Activated CD4-positive, alpha-beta memory T cell treated with anti-CD3 and anti-CD28 coated beads for 36 hours (primary cell): ENCODE measurements around the gene CROT. TPM values are rescaled to one million over a fixed set of nuclear protein-coding genes. Genes with fewer than 3 reads are reported as not detected.
"Not testable (repeated sequence)": the region's sequence is repeated elsewhere in the genome, so short reads cannot be mapped to it uniquely, and the experiment has no call there.

Experiments used
- CTCF ChIA-PET: fragments of 350-600 bp; sonication (Branson Sonifier 250); formaldehyde crosslinking; loops from one replicate; lab custom pipeline; 2021; ENCODE audit warnings: antibody characterized with exemption, inconsistent platforms; lab: Charles Lee
- POLR2A ChIA-PET: fragments of 350-600 bp; sonication (Branson Sonifier 250); formaldehyde crosslinking; loops from one replicate; lab custom pipeline; 2021; ENCODE audit warnings: antibody characterized with exemption; lab: Charles Lee
- DNase-seq: peaks from one replicate; pipeline ENCODE4 v3.0.0-alpha.2; 2020
- H3K27ac Mint-ChIP-seq: one replicate; pipeline ENCODE4 v1.8.0; 2021; ENCODE audit warnings: mixed read lengths
- H3K27me3 Mint-ChIP-seq: one replicate; pipeline ENCODE4 v1.8.0; 2021; ENCODE audit warnings: mixed read lengths
- H3K36me3 Mint-ChIP-seq: one replicate; pipeline ENCODE4 v1.8.0; 2021; ENCODE audit warnings: mixed read lengths
- H3K4me1 Mint-ChIP-seq: one replicate; pipeline ENCODE4 v1.8.0; 2021; ENCODE audit warnings: low read depth, mixed read lengths
- H3K4me3 Mint-ChIP-seq: one replicate; pipeline ENCODE4 v1.8.0; 2021; ENCODE audit warnings: mild to moderate bottlenecking, mixed read lengths
- H3K9me3 Mint-ChIP-seq: one replicate; pipeline ENCODE4 v1.8.0; 2021; ENCODE audit warnings: mixed read lengths
- intact Hi-C: fragments of 100-400 bp; cut with micrococcal nuclease; formaldehyde crosslinking; loops from one replicate; pipeline ENCODE4 v1.15.1; 2023
- total RNA-seq, 2 experiments: library from RNA; stranded (reverse); gene quantifications; one replicate each; pipeline ENCODE4 v1.2.3, GENCODE V29; 2021

Gene CROT, protein sequence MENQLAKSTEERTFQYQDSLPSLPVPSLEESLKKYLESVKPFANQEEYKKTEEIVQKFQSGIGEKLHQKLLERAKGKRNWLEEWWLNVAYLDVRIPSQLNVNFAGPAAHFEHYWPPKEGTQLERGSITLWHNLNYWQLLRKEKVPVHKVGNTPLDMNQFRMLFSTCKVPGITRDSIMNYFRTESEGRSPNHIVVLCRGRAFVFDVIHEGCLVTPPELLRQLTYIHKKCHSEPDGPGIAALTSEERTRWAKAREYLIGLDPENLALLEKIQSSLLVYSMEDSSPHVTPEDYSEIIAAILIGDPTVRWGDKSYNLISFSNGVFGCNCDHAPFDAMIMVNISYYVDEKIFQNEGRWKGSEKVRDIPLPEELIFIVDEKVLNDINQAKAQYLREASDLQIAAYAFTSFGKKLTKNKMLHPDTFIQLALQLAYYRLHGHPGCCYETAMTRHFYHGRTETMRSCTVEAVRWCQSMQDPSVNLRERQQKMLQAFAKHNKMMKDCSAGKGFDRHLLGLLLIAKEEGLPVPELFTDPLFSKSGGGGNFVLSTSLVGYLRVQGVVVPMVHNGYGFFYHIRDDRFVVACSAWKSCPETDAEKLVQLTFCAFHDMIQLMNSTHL
- total RNA-seq, result 1 to 10 TPM; 8.5 to 9.6 TPM

DNA sequence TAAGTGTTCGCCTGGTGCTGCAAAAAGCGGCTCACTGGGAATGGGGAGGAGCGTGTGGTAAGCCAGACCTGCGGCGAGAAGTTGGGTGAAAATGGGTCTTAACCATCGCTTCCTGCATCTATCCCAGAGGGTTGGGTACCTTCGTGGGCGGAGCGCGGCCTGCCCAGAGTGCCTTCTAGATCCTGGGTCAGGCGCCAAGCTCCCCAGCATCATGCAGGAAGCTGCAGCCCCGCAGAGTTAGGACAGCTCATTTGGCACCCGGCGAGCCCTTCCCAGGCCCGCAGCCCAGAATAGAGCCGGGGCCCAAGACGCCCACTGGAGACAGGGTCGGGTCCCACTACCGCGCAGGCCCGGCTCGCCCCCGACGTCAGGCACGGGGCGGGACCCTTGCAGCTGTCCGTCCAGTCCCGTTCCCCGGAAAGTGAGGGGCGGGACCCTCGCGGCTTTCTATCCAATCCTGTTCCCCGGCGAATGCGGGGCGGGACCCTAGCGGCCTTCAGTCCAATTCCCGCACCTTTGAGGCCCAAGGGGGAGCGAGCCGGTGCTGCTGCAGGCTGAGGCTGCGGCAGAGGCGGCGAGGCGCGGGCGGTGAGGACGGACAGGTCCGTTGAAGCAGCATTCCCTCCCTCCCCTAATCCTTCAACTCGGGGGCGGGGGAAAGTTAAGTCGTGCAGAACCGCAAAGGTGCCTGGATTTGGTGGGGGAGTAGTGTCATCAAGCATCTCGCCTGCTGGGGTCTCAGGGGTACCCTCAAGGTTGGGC, at the start of gene CROT:
Gene CROT (plus strand): TSS at position 499 of the 762 bp plus-strand sequence. CDS start 3,405 bp downstream, outside the sequence.
- CTCF ChIA-PET, result interaction anchor here (0.8 to 2.1 kb wide), 3 partner anchors 33 to 193 kb away, joined by 3 to 16 read pairs (median 3); partner anchors contain the start of gene DMTF1
- peak within 1 kb of the TSS; percentile 99 for H3K4me3 Mint-ChIP-seq
- H3K27ac Mint-ChIP-seq, result peak within 1 kb of the TSS; percentile 95
- DNase-seq, result peak; percentile 97
- H3K4me1 Mint-ChIP-seq, result peaks cover 28% of the 10 kb centered on the region
- peaks cover 22% of the 10 kb centered on the region for H3K36me3 Mint-ChIP-seq
- POLR2A ChIA-PET, result interaction anchor here (1.0 to 1.4 kb wide), 4 partner anchors 9 to 193 kb away, joined by 3 to 6 read pairs (median 3); partner anchors contain the start of genes DMTF1 and TMEM243
- no peaks in the 10 kb centered on the region for H3K9me3 Mint-ChIP-seq
- no peaks in the 10 kb centered on the region for H3K27me3 Mint-ChIP-seq
- intact Hi-C loops, result loop anchor here (1.0 to 10.0 kb wide), 9 partner anchors 24 to 869 kb away; partner anchors contain the start of genes ADAM22, DBF4, RUNDC3B and SLC25A40

GRCh38 chr7:87300756-87301155, 44.7 kb upstream of the CROT start:
- Mint-ChIP-seq H3K4me3 (no peak overlapping the region), H3K27ac (no peak overlapping the region), H3K4me1 (no peaks in the 10 kb centered on the region), H3K27me3 (no peaks in the 10 kb centered on the region), H3K36me3 (no peaks in the 10 kb centered on the region), H3K9me3 (peaks cover 13% of the 10 kb centered on the region)
- CTCF ChIA-PET, result no interaction called here
- intact Hi-C loops, result no loop called here
- POLR2A ChIA-PET, result no interaction called here
- DNase-seq, result no peak

DNA sequence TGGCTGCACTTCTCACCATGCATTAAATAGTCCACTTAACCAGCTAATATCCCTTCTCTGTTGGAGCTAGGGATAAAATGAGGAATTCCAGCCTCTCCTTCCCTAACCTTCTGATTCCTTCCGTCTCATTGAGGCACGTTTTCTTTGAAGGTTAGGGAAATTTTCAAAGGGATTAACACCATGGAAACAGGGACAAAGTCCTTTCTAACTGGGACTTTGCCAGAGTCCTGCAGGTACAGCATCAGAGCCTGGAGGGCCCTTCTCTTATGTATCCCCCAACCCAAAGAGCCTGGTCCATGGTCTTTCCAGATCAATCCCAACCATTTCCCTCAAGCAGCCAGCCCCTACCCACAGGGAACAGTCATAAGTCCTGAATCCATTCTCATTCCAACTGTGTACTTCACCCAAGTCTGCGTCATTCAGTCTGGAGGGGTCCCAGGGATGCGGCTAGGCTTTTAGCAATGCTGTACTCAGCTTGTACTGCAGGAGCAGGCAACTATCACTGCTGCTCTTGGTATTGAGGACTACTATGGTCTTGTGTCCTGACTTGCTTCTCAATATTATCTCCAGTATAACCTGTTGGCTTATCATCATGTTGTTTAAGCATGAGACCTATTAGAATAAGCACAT, 34.6 kb upstream of the CROT start:
- intact Hi-C loops, result loop anchor here (10.0 kb wide), 1 partner anchor 804 kb away; no protein-coding TSS in a partner anchor
- CTCF ChIA-PET, result no interaction called here
- POLR2A ChIA-PET, result no interaction called here
- Mint-ChIP-seq H3K36me3 (no peaks in the 10 kb centered on the region), H3K27me3 (no peaks in the 10 kb centered on the region), H3K27ac (no peak overlapping the region), H3K9me3 (no peaks in the 10 kb centered on the region), H3K4me1 (no peaks in the 10 kb centered on the region), H3K4me3 (no peak overlapping the region)
- DNase-seq, result no peak

- Mint-ChIP-seq H3K4me3 (no peak overlapping the region), H3K27ac (no peak overlapping the region), H3K27me3 (no peaks in the 10 kb centered on the region), H3K9me3 (no peaks in the 10 kb centered on the region), H3K4me1 (no peaks in the 10 kb centered on the region), H3K36me3 (no peaks in the 10 kb centered on the region)
- ChIA-PET CTCF (interaction anchor here (0.6 to 8.5 kb wide), 5 partner anchors 33 to 574 kb away, joined by 3 to 112 read pairs (median 3); partner anchors contain the start of gene CROT), POLR2A (no interaction called here)
- peak; percentile 52 for DNase-seq
- intact Hi-C loops, result loop anchor here (1.0 to 10.0 kb wide), 3 partner anchors 32 to 802 kb away; partner anchors contain the start of gene CROT
Observed at GRCh38 chr7:87312215-87312865, 33.1 kb upstream of the CROT start.

GRCh38 chr7:87316097-87316700, 29.3 kb upstream of the CROT start:
- H3K4me1 Mint-ChIP-seq, result peaks cover 4% of the 10 kb centered on the region
- H3K27me3 Mint-ChIP-seq, result no peaks in the 10 kb centered on the region
- intact Hi-C loops, result loop anchor here (1.0 to 10.0 kb wide), 2 partner anchors 100 to 799 kb away; no protein-coding TSS in a partner anchor
- CTCF ChIA-PET, result interaction anchor here (8.5 kb wide), 1 partner anchor 100 kb away, joined by 112 read pairs; no protein-coding TSS in a partner anchor
- H3K27ac Mint-ChIP-seq, result no peak overlapping the region
- DNase-seq, result no peak
- POLR2A ChIA-PET, result no interaction called here
- H3K36me3 Mint-ChIP-seq, result no peaks in the 10 kb centered on the region
- peaks cover 3% of the 10 kb centered on the region for H3K9me3 Mint-ChIP-seq
- H3K4me3 Mint-ChIP-seq, result no peak overlapping the region

DNA sequence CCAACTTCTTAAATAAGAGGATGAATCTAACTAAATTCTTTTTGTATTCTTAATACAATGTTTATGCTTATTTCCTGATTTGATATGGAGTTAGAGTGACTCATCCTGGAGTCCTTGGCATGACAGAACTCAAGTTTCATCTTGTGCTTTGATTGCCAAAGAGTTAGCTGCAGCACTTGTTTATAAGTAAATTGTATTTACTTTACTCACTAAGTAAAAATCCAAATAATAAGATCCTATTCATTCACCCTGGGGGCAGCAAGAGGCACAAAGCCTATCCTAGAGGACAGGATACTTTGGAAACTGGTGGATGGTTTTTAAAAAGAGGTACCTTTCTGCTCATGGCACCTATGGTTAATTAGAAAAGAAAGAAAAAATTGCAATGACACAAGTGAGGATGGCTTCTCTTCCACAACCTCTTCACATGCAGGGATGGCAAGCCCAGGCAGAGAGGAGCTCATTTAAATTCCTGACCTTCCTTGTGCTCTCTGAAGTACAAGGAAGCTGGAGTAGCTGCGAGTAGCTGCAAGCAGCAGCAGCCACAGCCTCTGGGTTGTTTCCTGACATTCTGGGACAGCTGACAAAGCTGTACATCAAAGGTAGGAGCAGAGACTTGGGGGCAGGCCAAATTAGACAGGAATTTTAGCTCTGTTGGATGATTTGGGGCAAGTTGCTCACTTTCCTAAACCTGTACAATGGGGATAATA, 28.5 kb upstream of the CROT start:
- Mint-ChIP-seq H3K4me3 (no peak overlapping the region), H3K36me3 (no peaks in the 10 kb centered on the region)
- POLR2A ChIA-PET, result no interaction called here

GRCh38 chr7:87317691-87318245, 27.7 kb upstream of the CROT start:
- CTCF ChIA-PET, result interaction anchor here (8.5 kb wide), 1 partner anchor 98 kb away, joined by 112 read pairs; no protein-coding TSS in a partner anchor
- DNase-seq, result no peak
- Mint-ChIP-seq H3K27me3 (no peaks in the 10 kb centered on the region), H3K36me3 (no peaks in the 10 kb centered on the region), H3K4me1 (peaks cover 4% of the 10 kb centered on the region), H3K4me3 (no peak overlapping the region), H3K9me3 (peaks cover 6% of the 10 kb centered on the region), H3K27ac (no peak overlapping the region)
- intact Hi-C loops, result loop anchor here (10.0 kb wide), 1 partner anchor 797 kb away; no protein-coding TSS in a partner anchor
- POLR2A ChIA-PET, result no interaction called here

More for the DNA sequence above, 28.5 kb upstream of the CROT start:
- peaks cover 6% of the 10 kb centered on the region for H3K9me3 Mint-ChIP-seq
- no peak overlapping the region for H3K27ac Mint-ChIP-seq
- no peak for DNase-seq
- intact Hi-C loops, result loop anchor here (1.0 to 10.0 kb wide), 2 partner anchors 99 to 798 kb away; no protein-coding TSS in a partner anchor
- H3K4me1 Mint-ChIP-seq, result peaks cover 4% of the 10 kb centered on the region
- H3K27me3 Mint-ChIP-seq, result no peaks in the 10 kb centered on the region
- CTCF ChIA-PET, result interaction anchor here (8.5 kb wide), 1 partner anchor 99 kb away, joined by 112 read pairs; no protein-coding TSS in a partner anchor

GRCh38 chr7:87318741-87319140, 26.7 kb upstream of the CROT start:
- no peaks in the 10 kb centered on the region for H3K27me3 Mint-ChIP-seq
- no peak overlapping the region for H3K27ac Mint-ChIP-seq
- no peaks in the 10 kb centered on the region for H3K36me3 Mint-ChIP-seq
- intact Hi-C loops, result loop anchor here (10.0 kb wide), 1 partner anchor 796 kb away; no protein-coding TSS in a partner anchor
- ChIA-PET CTCF (interaction anchor here (0.8 to 8.5 kb wide), 2 partner anchors 61 to 97 kb away, joined by 5 to 112 read pairs; no protein-coding TSS in a partner anchor), POLR2A (no interaction called here)
- peaks cover 8% of the 10 kb centered on the region for H3K9me3 Mint-ChIP-seq
- peaks cover 4% of the 10 kb centered on the region for H3K4me1 Mint-ChIP-seq
- DNase-seq, result no peak
- no peak overlapping the region for H3K4me3 Mint-ChIP-seq

- H3K27ac Mint-ChIP-seq, POLR2A ChIA-PET, H3K27me3 Mint-ChIP-seq, H3K36me3 Mint-ChIP-seq, H3K4me3 Mint-ChIP-seq, H3K4me1 Mint-ChIP-seq, DNase-seq, H3K9me3 Mint-ChIP-seq: not testable (repeated sequence)
- CTCF ChIA-PET, result interaction anchor here (0.8 to 8.5 kb wide), 2 partner anchors 61 to 97 kb away, joined by 5 to 112 read pairs; no protein-coding TSS in a partner anchor
- intact Hi-C loops, result loop anchor here (10.0 kb wide), 1 partner anchor 796 kb away; no protein-coding TSS in a partner anchor
Observed at GRCh38 chr7:87319154-87319581, 26.3 kb upstream of the CROT start.
